ENCODE data around the gene MORN1.

MORN1 gene

DNA sequence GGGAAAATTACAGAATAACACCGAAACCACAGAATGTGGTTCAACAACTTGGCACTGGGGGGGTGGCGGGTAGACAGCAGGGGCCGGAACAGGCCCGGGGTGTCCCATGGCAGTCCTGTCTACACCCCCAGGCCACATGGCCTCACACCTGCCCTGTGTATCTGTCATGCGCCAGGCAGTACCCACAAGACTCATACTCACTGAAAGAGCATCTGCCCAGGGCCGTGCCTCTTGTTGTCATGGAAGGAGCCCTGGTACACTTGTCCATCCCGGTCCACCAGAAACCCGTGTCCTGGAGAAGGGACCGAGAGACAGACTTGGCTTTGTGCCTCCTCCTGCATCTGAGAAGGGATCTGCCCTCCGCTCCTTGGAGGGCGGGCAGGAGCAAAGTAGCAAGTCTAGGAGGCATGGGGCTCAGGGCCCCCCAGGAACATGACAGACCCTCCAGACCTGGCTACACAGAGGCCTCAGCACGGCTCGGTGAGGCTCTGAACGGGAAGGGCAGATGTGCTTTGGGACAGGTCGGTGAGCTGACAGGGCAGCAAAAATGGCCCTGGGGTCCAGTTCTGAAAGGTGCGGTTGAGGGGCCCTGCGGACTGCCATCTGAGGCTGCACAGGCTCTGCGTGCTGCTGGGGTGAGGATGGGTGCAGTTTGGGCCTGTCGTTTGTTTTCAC, 5.6 kb downstream of the MORN1 start:
- no peak overlapping the region for H2AFZ ChIP-seq (ENCODE audit: low read depth, low read length)
- no peaks in the 10 kb centered on the region for H3K9me3 ChIP-seq (ENCODE audit: low read length)
- peaks cover 9% of the 10 kb centered on the region for H3K4me1 ChIP-seq (ENCODE audit: insufficient read depth, low read length)
- H3K27me3 ChIP-seq (ENCODE audit: insufficient read depth, low read length), result no peaks in the 10 kb centered on the region
- H3K36me3 ChIP-seq (ENCODE audit: insufficient read depth, low read length), result peaks cover 19% of the 10 kb centered on the region
- H3K4me3 ChIP-seq (ENCODE audit: low read length), result no peak overlapping the region

GRCh38 chr1:2384941-2385481, 6.3 kb downstream of the MORN1 start:
- H3K4me3 ChIP-seq (ENCODE audit: low read length), result no peak overlapping the region
- no peak overlapping the region for H2AFZ ChIP-seq (ENCODE audit: low read depth, low read length)
- H3K27me3 ChIP-seq (ENCODE audit: insufficient read depth, low read length), result no peaks in the 10 kb centered on the region
- peaks cover 2% of the 10 kb centered on the region for H3K4me1 ChIP-seq (ENCODE audit: insufficient read depth, low read length)
- H3K36me3 ChIP-seq (ENCODE audit: insufficient read depth, low read length), result peaks cover 17% of the 10 kb centered on the region
- H3K9me3 ChIP-seq (ENCODE audit: low read length), result no peaks in the 10 kb centered on the region

GRCh38 chr1:2384130-2384860, 7.1 kb downstream of the MORN1 start:
- Histone ChIP-seq H2AFZ (ENCODE audit: low read depth, low read length) (no peak overlapping the region), H3K27me3 (ENCODE audit: insufficient read depth, low read length) (no peaks in the 10 kb centered on the region), H3K9me3 (ENCODE audit: low read length) (no peaks in the 10 kb centered on the region)

DNA sequence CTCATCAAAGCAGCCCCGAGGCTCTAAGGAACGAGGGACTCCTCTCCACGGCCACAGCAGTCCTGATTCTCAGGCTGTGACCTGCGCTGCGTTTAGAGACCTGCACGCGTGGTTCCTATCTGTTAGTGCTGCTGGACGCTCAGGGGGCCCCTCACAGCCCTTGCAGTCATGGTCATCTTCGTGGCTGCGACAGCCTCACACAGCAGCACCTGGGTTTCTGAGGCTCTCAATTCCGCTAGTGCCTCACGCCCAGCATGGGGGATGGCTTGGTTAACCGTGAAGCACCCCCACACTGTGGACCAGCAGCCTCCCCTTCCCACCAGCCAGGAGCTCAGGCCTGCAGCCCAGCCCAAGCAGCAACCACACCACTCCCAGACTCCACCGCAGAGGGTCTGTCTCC, 7.8 kb downstream of the MORN1 start:
- Histone ChIP-seq H3K4me1 (ENCODE audit: insufficient read depth, low read length) (no peaks in the 10 kb centered on the region), H3K36me3 (ENCODE audit: insufficient read depth, low read length) (peaks cover 12% of the 10 kb centered on the region), H2AFZ (ENCODE audit: low read depth, low read length) (no peak overlapping the region), H3K4me3 (ENCODE audit: low read length) (no peak overlapping the region), H3K9me3 (ENCODE audit: low read length) (no peaks in the 10 kb centered on the region), H3K27me3 (ENCODE audit: insufficient read depth, low read length) (no peaks in the 10 kb centered on the region)

More at GRCh38 chr1:2384130-2384860, 7.1 kb downstream of the MORN1 start:
- Histone ChIP-seq H3K4me3 (ENCODE audit: low read length) (no peak overlapping the region), H3K36me3 (ENCODE audit: insufficient read depth, low read length) (peaks cover 15% of the 10 kb centered on the region), H3K4me1 (ENCODE audit: insufficient read depth, low read length) (no peaks in the 10 kb centered on the region)

- no peaks in the 10 kb centered on the region for H3K27me3 ChIP-seq (ENCODE audit: insufficient read depth, low read length)
- H3K36me3 ChIP-seq (ENCODE audit: insufficient read depth, low read length), result peaks cover 6% of the 10 kb centered on the region
- H3K4me1 ChIP-seq (ENCODE audit: insufficient read depth, low read length), result no peaks in the 10 kb centered on the region
- H3K9me3 ChIP-seq (ENCODE audit: low read length), result no peaks in the 10 kb centered on the region
- no peak overlapping the region for H3K4me3 ChIP-seq (ENCODE audit: low read length)
- no peak overlapping the region for H2AFZ ChIP-seq (ENCODE audit: low read depth, low read length)
These were observed 8.6 kb downstream of the MORN1 start for GRCh38 chr1:2382621-2383361.

DNA sequence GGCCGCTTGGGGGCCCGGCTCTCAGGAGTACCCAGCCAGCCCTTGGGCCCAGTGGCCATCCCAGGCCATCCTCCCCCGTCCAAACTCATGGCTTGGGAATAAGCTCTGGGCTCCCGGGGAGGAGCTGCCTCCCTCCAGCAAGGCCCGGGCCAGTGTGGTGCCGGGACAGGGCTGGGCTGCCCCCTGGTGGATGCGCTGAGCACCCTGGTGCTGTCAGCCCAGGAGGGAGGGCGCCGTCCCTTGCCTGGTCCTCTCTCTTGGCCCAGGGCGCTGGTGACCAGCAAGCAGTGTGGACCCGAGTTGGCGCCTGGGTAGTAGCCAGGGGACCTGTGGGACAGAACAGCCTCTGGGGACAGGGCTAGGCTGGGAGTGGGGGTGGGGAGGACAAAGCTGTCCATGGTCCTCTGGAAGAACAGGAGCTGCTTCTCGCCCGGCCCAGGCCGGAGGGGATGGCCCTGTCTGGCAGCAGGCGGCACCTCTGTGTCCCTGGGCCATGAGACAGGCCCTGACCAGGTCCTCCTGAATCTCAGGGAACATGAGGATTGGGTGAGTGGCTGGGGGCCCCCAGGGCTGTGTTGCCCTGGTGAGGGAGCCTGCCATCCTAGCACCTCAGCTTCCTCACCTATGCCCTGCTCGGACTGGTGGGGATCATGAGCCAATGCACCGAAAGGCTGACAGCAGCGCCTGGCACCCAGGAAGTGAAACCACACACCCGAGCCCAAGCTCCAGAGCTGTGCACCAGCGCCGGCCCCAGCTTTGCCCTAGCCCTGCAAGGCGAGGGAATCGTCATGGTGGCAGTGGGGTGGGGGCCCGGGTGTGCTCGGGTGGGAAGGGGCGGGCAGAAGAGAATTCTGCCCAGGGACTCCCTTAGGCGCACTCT, 9.4 kb downstream of the MORN1 start:
- no peaks in the 10 kb centered on the region for H3K27me3 ChIP-seq (ENCODE audit: insufficient read depth, low read length)
- H3K36me3 ChIP-seq (ENCODE audit: insufficient read depth, low read length), result peaks cover under 1% of the 10 kb centered on the region
- no peaks in the 10 kb centered on the region for H3K9me3 ChIP-seq (ENCODE audit: low read length)
- no peaks in the 10 kb centered on the region for H3K4me1 ChIP-seq (ENCODE audit: insufficient read depth, low read length)
- H3K4me3 ChIP-seq (ENCODE audit: low read length), result no peak overlapping the region
- no peak overlapping the region for H2AFZ ChIP-seq (ENCODE audit: low read depth, low read length)

GRCh38 chr1:2380816-2381591, 10.3 kb downstream of the MORN1 start:
- Histone ChIP-seq H3K27me3 (ENCODE audit: insufficient read depth, low read length) (no peaks in the 10 kb centered on the region), H3K36me3 (ENCODE audit: insufficient read depth, low read length) (no peaks in the 10 kb centered on the region), H3K4me1 (ENCODE audit: insufficient read depth, low read length) (peaks cover 3% of the 10 kb centered on the region), H3K4me3 (ENCODE audit: low read length) (no peak overlapping the region), H2AFZ (ENCODE audit: low read depth, low read length) (no peak overlapping the region), H3K9me3 (ENCODE audit: low read length) (no peaks in the 10 kb centered on the region)

- no peak overlapping the region for H3K4me3 ChIP-seq (ENCODE audit: low read length)
- peaks cover 6% of the 10 kb centered on the region for H3K4me1 ChIP-seq (ENCODE audit: insufficient read depth, low read length)
- no peaks in the 10 kb centered on the region for H3K9me3 ChIP-seq (ENCODE audit: low read length)
- no peaks in the 10 kb centered on the region for H3K27me3 ChIP-seq (ENCODE audit: insufficient read depth, low read length)
- H2AFZ ChIP-seq (ENCODE audit: low read depth, low read length), result no peak overlapping the region
- H3K36me3 ChIP-seq (ENCODE audit: insufficient read depth, low read length), result no peaks in the 10 kb centered on the region
These were observed 11.5 kb downstream of the MORN1 start for GRCh38 chr1:2379733-2380404.

GRCh38 chr1:2378956-2379732, 12.2 kb downstream of the MORN1 start:
- H3K4me3 ChIP-seq (ENCODE audit: low read length), result no peak overlapping the region
- H2AFZ ChIP-seq (ENCODE audit: low read depth, low read length), result no peak overlapping the region
- H3K36me3 ChIP-seq (ENCODE audit: insufficient read depth, low read length), result no peaks in the 10 kb centered on the region
- H3K4me1 ChIP-seq (ENCODE audit: insufficient read depth, low read length), result peaks cover 6% of the 10 kb centered on the region
- H3K27me3 ChIP-seq (ENCODE audit: insufficient read depth, low read length), result no peaks in the 10 kb centered on the region
- H3K9me3 ChIP-seq (ENCODE audit: low read length), result no peaks in the 10 kb centered on the region

DNA sequence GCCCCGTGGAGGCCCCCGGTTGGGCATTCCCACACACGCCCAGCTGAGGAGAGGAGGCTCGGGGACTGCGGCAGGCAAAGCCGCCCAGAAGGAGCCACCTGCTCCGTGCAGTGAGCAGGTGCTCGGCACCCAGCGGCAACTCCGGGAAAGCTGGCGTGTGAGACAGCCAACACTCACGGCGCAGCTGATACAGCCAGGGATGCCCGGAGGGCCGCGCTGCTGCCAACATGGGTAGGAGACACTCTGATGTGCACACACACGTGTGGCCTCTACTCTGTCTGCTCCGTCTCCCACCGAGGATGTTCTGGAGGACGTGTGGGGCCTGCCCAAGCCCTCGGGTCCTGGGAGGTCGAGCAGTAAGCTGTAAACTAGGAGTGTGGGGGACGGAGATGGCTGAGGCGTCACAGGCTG, 12.9 kb downstream of the MORN1 start:
- no peaks in the 10 kb centered on the region for H3K36me3 ChIP-seq (ENCODE audit: insufficient read depth, low read length)
- H3K9me3 ChIP-seq (ENCODE audit: low read length), result no peaks in the 10 kb centered on the region
- H3K4me3 ChIP-seq (ENCODE audit: low read length), result no peak overlapping the region
- H2AFZ ChIP-seq (ENCODE audit: low read depth, low read length), result no peak overlapping the region
- H3K27me3 ChIP-seq (ENCODE audit: insufficient read depth, low read length), result no peaks in the 10 kb centered on the region
- H3K4me1 ChIP-seq (ENCODE audit: insufficient read depth, low read length), result peaks cover 6% of the 10 kb centered on the region

DNA sequence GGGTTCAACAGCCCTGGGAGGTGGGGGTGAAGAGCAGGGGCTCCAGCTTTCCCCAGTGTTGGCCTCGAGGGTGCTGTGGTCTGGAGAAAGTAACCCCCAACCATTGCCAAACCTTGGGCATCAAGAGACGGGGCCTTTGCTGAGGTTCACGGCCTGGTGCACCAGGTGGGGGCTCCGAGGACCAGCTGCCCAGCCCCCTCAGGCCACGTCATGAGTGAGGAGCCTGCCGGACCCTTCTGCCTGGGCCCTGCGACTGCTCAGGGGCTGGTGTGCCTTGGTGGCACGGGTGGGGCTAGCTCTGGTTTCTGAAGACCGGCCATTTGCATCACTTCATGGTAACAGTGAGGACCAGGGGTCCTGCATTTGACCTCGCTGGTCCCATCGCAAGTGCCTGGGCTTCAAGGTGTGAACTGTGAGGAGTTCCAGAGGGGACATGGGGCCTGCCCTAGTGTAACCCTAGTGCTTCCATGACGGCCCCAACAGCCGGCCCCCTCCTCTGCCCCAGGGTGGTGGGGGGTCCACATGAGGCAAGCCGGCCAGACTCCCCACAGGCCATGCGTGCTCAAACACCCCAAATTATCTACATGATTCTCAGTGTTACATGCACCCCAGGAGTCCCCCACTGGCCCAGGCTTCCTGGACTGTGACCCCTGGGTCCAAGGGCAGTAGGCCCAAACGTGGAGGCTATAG, 13.5 kb downstream of the MORN1 start:
- Histone ChIP-seq H3K4me3 (ENCODE audit: low read length) (no peak overlapping the region), H2AFZ (ENCODE audit: low read depth, low read length) (no peak overlapping the region), H3K4me1 (ENCODE audit: insufficient read depth, low read length) (peaks cover 6% of the 10 kb centered on the region), H3K9me3 (ENCODE audit: low read length) (no peaks in the 10 kb centered on the region), H3K27me3 (ENCODE audit: insufficient read depth, low read length) (no peaks in the 10 kb centered on the region), H3K36me3 (ENCODE audit: insufficient read depth, low read length) (no peaks in the 10 kb centered on the region)
